ENCODE results near the gene SAP130. TPM values are rescaled to one million over a fixed set of nuclear protein-coding genes. Genes with fewer than 3 reads are reported as not detected.

Gene SAP130
- total RNA-seq, 4 donors from 2014 or later: 7.3 to 13.2 (median 8.9) TPM

- TF ChIP-seq CTCF (IDR thresholded peaks at IDR 0.05; ENCODE audit: low read depth): no peak
These were observed 3.0 kb downstream of the SAP130 start for GRCh38 chr2:128024816-128025215.

- TF ChIP-seq CTCF (IDR thresholded peaks at IDR 0.05; ENCODE audit: low read depth): no peak
These were observed 10.3 kb downstream of the SAP130 start for GRCh38 chr2:128017561-128017960.

DNA sequence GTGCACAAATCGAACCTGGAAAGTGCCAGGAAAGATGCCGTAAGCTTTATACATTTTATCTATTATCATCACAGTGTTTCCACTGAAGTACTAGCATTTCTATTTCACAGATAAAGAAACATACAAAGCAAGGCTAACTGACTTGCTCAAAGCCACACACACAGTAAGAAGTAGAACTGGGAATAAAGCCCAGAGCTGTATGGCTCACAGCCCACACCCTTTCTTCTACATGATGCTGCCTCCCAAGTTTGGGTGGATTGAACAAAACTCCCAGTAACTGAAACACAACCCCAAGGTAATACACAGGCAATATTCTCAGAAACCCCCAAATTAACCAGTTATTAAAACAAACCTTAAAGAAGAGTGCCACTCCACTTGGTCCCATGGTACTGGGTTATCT lies 11.2 kb downstream of the SAP130 start:
- TF ChIP-seq CTCF (IDR thresholded peaks at IDR 0.05; ENCODE audit: low read depth): no peak

GRCh38 chr2:128012698-128013097 lies 15.2 kb downstream of the SAP130 start:
- no peak for TF ChIP-seq CTCF (IDR thresholded peaks at IDR 0.05; ENCODE audit: low read depth)

DNA sequence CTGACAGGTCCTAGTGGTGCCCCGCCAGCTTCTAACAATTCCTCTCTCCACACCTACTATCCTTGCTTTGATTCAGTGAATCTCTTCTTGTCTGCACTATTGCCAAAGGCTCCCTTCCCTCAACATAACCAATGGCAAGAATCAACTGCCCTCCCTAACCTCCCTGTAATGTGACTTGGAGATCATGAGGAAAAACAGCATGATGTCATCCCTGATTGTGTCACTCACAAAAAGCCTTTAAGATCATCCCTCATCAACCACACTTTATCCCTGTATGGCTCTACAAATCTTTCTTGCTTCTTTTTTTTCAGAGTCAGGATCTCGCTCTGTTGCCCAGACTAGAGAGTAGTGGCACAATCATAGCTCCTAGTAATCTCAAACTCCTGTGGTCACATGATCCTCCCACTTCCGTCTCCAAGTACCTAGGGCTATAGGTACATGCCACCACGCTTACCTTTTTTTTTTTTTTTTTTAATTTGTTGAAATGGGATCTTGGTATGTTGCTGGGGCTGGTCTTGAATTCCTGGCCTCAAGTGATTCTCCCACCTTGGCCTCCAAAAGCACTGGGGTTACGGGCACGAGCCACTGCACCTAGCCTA lies 19.7 kb downstream of the SAP130 start:
- no peak for TF ChIP-seq CTCF (IDR thresholded peaks at IDR 0.05; ENCODE audit: low read depth)

GRCh38 chr2:128004509-128004908 lies 23.4 kb downstream of the SAP130 start:
- no peak for TF ChIP-seq CTCF (IDR thresholded peaks at IDR 0.05; ENCODE audit: low read depth)

GRCh38 chr2:128003463-128003862 lies 24.4 kb downstream of the SAP130 start:
- TF ChIP-seq CTCF (IDR thresholded peaks at IDR 0.05; ENCODE audit: low read depth): no peak

Measured in subcutaneous adipose tissue (tissue), 4 donors.